GM12801 (cell line): ENCODE measurements around the gene KRT7.

Experiments
- TF ChIP-seq, protein P1 (sequence below): IDR thresholded peaks from one replicate; pipeline ENCODE4 v1.5.1; 2011; ENCODE audit warnings: control low read depth; ENCODE audit not compliant: insufficient read length; ENCODE audit errors: extremely low read depth

The KRT7 gene

DNA sequence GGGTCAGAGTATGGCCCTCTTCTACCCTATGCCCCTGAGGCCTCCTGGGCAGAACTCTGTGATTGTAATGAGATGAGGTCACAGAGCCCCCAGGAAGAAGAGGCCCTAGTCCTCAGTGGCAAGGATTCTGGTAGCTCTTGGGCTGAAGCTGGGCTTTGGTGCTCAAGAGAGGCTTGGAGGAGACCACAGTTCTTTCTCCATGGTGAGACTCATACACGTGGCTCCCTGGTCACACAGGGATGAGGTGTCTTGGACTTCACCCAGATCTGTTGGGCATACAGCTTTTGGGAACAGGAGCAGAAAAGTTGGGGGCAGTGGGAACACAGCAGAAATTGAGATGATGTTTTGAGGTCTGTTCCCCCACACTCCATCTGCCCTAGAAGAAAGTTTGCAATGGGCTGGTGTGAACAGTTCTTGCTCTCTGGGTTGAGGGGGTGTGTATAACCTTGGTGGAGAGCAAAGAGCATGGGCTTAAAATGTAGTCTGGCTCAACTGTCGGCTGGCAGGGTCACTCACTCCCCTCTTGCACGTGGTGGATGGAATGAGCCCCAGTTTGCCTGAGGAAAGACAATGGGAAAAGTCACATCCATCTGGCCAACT, 41.6 kb downstream of the KRT7 start, which contains the start of gene KRT86:
KRT86 (plus strand) TSS at position 125 of the 600 bp plus-strand sequence. CDS start 27,272 bp downstream, outside the sequence.
- TF ChIP-seq, protein P1, sequence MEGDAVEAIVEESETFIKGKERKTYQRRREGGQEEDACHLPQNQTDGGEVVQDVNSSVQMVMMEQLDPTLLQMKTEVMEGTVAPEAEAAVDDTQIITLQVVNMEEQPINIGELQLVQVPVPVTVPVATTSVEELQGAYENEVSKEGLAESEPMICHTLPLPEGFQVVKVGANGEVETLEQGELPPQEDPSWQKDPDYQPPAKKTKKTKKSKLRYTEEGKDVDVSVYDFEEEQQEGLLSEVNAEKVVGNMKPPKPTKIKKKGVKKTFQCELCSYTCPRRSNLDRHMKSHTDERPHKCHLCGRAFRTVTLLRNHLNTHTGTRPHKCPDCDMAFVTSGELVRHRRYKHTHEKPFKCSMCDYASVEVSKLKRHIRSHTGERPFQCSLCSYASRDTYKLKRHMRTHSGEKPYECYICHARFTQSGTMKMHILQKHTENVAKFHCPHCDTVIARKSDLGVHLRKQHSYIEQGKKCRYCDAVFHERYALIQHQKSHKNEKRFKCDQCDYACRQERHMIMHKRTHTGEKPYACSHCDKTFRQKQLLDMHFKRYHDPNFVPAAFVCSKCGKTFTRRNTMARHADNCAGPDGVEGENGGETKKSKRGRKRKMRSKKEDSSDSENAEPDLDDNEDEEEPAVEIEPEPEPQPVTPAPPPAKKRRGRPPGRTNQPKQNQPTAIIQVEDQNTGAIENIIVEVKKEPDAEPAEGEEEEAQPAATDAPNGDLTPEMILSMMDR: no peak

DNA sequence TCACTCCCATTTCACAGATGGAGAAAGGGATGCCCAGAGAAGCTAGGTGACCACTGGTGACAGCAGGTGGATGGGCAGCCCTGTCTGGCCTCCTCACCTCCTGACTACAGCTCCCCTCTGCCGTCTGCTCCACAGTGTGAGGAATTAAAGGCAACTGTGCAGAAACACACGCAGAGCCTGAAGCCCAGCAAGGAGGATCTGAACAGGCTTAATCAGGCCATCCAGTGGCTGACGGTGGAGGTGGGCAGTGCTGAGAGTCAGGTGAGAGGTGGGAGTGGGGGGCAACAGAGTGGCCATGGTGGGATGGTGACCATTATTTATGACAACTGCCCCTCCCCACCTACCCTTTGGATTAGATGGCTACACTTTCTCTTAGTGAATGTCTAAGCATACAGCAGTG, 42.6 kb downstream of the KRT7 start:
- TF ChIP-seq, protein P1: no peak

DNA sequence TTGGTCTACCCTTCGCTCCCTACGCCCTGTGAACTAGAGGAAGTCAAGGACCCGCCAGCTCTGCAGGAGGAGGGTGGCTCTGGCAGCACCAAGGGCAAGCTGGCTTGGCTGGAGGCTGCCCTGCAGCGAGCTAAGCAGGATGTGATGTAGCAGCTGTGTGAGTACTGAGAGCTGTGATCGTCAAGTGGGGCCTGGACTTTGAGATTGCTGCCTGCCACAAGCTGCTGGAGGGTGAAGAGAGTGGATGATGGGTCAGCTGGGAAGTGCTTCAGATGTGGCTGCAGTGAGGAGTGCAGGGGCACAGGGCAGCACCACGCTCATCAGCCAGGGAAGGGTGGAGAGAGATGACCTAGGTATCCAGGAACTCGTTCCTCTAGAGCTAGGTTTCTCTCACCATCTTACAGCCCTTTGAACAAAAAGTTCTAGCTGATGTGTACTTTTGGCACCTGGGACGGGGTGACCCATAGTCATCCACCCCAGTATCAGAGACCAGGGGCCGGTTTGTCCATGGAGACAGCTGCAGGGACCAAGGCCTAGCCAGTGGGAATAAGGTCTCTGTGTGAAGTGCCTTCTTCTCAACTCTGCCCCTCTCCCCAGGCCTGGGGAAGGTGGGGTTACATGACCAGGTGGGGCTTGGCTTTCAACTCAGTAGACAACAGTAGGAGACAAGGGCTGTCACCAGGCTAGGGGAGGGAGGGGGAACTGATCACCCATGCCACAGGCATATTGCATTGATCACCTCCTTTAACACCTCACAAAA, 44.6 kb downstream of the KRT7 start:
- TF ChIP-seq, protein P1: no peak

DNA sequence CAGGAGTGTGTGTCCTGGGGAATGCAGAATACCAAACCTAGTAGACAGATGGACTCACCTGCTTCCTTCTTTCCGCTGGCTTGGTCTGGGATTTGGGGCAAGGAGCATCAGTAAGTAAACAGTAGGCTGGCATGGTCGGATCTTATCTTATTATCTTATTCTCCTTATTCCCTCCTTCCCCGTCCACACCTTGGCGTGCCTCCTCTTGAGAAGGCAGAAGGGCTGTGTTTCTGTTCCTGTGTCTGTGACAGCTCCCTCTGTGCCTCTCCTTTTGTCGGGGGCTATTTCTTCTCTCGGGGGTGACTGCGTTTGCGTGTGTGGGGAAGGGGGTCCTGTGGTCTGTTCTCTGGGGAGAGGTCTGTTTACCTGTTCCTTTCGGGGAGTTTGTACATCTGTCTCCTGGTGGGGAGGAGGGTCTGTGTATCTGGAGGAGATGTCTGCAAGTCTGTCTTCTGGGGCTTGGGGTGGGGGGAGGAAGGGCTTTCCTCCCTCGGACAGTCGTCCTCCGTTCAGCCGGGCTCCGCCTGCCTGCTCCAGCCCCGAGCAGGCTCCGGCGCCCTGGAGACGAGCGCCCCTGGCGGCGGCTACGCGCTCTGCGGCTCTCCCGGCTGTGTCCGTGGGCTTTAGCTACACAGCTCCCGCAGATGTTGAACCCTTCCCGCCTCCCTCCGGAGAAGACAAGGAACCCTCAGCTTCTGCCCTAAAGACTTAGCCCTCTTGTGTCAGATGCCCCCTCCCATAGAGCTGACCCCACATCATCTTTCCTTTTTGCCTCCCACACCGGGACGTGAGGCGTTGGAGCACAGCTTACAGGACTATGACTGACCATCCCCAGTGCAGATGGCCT, 45.8 kb downstream of the KRT7 start:
- TF ChIP-seq, protein P1: no peak

DNA sequence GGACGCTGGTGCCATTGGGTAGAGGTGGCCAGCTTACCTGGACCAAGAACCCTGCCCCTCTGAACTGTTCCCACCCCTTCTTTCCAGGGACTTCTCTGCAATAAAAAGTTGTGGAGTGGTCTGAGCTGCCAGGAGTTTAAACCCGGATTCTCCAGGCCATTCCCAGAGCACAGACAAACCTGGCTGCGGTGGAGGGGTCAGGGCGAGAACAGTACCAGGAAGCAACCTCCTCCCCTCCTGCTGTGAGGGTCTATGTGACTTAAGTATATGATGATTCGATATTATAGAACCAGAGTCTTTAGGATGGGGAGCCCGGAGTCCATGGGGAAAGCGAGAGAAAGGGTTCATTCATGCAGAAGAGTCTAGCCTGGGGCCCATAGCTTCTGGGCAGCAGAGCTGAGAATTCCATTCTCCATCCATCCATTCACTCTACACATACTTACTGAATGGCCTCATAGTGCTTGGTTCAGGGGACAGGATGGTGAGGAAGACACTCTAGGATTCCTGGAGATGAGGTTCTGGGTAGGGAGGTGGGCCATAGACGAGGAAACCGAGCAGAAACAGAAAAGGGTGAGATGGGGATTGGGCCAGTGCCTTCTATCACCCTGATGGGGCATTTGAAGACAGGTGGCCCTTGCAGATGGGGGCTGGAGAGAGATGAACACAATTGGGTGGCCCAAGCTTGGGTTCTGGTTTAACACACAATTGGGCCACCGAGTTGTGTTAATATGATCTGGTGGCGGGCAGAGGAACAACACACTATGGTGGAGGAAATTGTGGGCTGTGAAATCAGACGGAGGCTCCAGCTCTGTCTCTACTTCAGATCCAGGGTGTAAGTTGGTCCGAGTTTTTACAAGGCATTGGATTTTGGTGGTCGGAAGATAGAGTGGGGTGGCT, 46.6 kb downstream of the KRT7 start:
- TF ChIP-seq, protein P1: no peak

DNA sequence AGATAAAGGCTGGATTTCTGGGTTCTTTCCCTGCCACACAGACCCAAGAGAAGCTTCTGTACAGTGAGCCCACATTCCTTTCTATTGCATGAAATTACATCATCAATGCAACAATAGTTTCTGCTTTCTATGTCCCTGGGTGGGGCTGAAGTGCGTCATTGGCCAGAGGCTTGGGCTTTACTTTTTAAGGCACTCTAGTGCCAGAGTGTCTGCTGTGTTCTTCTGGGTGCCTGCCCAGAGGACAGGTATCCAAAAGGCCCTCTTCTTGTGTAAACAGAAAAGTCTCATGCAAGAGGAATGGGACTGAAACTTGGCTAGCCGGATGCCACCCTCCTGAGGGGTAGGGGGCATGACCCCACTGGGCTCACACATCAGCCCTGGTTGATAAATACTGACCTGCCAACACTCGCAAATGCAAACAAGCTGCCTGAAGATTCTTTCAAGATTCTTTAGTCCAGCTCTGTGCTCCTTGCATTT, 47.3 kb downstream of the KRT7 start:
- TF ChIP-seq, protein P1: no peak
